HepG2 (cell line): ENCODE results near the gene SLC29A3. TPM values are rescaled to one million over a fixed set of nuclear protein-coding genes. Genes with fewer than 3 reads are reported as not detected.

ENCODE experiments used
- ATAC-seq: fragments of 200-7000 bp; cut with Tn5 transposase; 3 replicates; pipeline ENCODE4 v1.9.1; 2020; ENCODE audit warnings: mild to moderate bottlenecking, moderate library complexity
- BruUV-seq: library from RNA; stranded (reverse); fragments of 400-500 nt; replicated peaks from 2 replicates; lab custom pipeline; 2021; lab: Mats Ljungman, UMichigan
- CTCF ChIA-PET: fragments of 300-600 bp; formaldehyde crosslinking; extraction: SDS; loops from one replicate; lab custom pipeline; 2021; ENCODE audit warnings: low total read pairs, inconsistent platforms, low intra/inter-chr PET ratio; lab: Yijun Ruan, JAX
- POLR2A ChIA-PET: fragments of 350-600 bp; sonication (Branson Sonifier 250); formaldehyde crosslinking; loops from one replicate; lab custom pipeline; 2020; ENCODE audit warnings: antibody characterized with exemption, inconsistent platforms; lab: Yijun Ruan, JAX
- DNase-seq: peaks from one replicate; pipeline ENCODE4 v3.0.0-alpha.2; 2015; ENCODE audit warnings: low spot score
- FAIRE-seq: peaks from 3 replicates; lab custom pipeline; 2011; peaks lifted over from hg19 to GRCh38; lab: Jason Lieb, UNC
- H2AFZ ChIP-seq: one replicate; pipeline ENCODE4 v1.6.1; 2011; ENCODE audit warnings: low read length, inconsistent platforms
- H3K27ac ChIP-seq: fragments of 300-600 bp; 3 replicates; pipeline ENCODE4 v1.8.0; 2011; ENCODE audit warnings: mixed run types, mild to moderate bottlenecking, mixed read lengths, low read length, inconsistent platforms; ENCODE audit not compliant: insufficient read depth; ENCODE audit errors: extremely low read length
- H3K27me3 ChIP-seq, 2 experiments: fragments of 200-600 bp in 1 of 2; 2 replicates in 1 of 2; 3 replicates in 1 of 2; pipeline versions ENCODE4 v1.6.0 to v1.8.0; 2011; ENCODE audit warnings: low read length in 2 of 2, mild to moderate bottlenecking in 2 of 2, moderate library complexity in 2 of 2, inconsistent platforms in 1 of 2; ENCODE audit not compliant: insufficient read depth in 2 of 2, control insufficient read depth in 1 of 2
- H3K36me3 ChIP-seq, 2 experiments: fragments of 200-600 bp in 1 of 2; replicated peaks in 1 of 2; 2 replicates in 1 of 2; 3 replicates in 1 of 2; pipeline versions ENCODE4 v1.5.1 to v1.8.0; 2011; ENCODE audit warnings: low read length in 2 of 2, inconsistent platforms in 1 of 2; ENCODE audit not compliant: insufficient read depth in 2 of 2, control insufficient read depth in 1 of 2
- H3K4me1 ChIP-seq: 2 replicates; pipeline ENCODE4 v1.5.1; 2012; ENCODE audit warnings: low read length, inconsistent platforms; ENCODE audit not compliant: insufficient read depth
- H3K4me2 ChIP-seq: 2 replicates; pipeline ENCODE4 v1.6.0; 2011; ENCODE audit warnings: low read depth, low read length, inconsistent platforms
- H3K4me3 ChIP-seq, 3 experiments: fragments of 200-600 bp in 1 of 3; sonication (generic), shearing (Covaris generic) in 1 of 3; replicated peaks in 1 of 3; 2 replicates each; pipeline ENCODE4 v1.5.1; 2011 to 2016; ENCODE audit warnings: low read length in 3 of 3, inconsistent platforms in 2 of 3, low read depth in 2 of 3, mild to moderate bottlenecking in 2 of 3, control low read depth in 1 of 3, mixed read lengths in 1 of 3; ENCODE audit not compliant: insufficient read depth in 1 of 3
- H3K79me2 ChIP-seq: one replicate; pipeline ENCODE4 v1.6.1; 2011; ENCODE audit warnings: low read length, inconsistent platforms; ENCODE audit not compliant: insufficient read depth
- H3K9ac ChIP-seq: 2 replicates; pipeline ENCODE4 v1.6.0; 2011; ENCODE audit warnings: mild to moderate bottlenecking, low read depth, low read length, inconsistent platforms; ENCODE audit not compliant: insufficient read depth
- H3K9me3 ChIP-seq: 2 replicates; pipeline ENCODE4 v1.5.1; 2012; ENCODE audit warnings: mild to moderate bottlenecking, low read length
- H4K20me1 ChIP-seq: 2 replicates; pipeline ENCODE4 v1.6.0; 2011; ENCODE audit warnings: inconsistent platforms, mild to moderate bottlenecking, low read length, moderate library complexity; ENCODE audit not compliant: insufficient read depth
- CTCF ChIP-seq: sonication (generic); formaldehyde crosslinking; IDR thresholded peaks from 2 replicates; pipeline ENCODE4 v1.5.0; 2020; ENCODE audit warnings: mild to moderate bottlenecking, missing genetic modification reagents, moderate library complexity
- HNF1B ChIP-seq: sonication (generic); formaldehyde crosslinking; IDR thresholded peaks from 2 replicates; pipeline ENCODE4 v1.5.1; 2020; ENCODE audit warnings: mild to moderate bottlenecking, moderate library complexity, missing genetic modification reagents
- MAZ ChIP-seq, 2 experiments: sonication (generic) in 1 of 2; formaldehyde crosslinking in 1 of 2; IDR thresholded peaks; 2 replicates each; pipeline versions ENCODE4 v1.5.0 to v1.6.1; 2012 to 2020; ENCODE audit warnings: low read depth in 2 of 2, mild to moderate bottlenecking in 2 of 2, borderline replicate concordance in 1 of 2, improper control_type of control experiment in 1 of 2, low read length in 1 of 2, missing genetic modification reagents in 1 of 2, moderate library complexity in 1 of 2
- SETDB1 ChIP-seq: sonication (generic); formaldehyde crosslinking; IDR thresholded peaks from 2 replicates; pipeline ENCODE4 v1.5.1; 2020; ENCODE audit warnings: missing genetic modification reagents, mild to moderate bottlenecking, borderline replicate concordance
- SIX1 ChIP-seq: sonication (generic); formaldehyde crosslinking; IDR thresholded peaks from 2 replicates; pipeline ENCODE4 v1.4.0; 2020; ENCODE audit warnings: missing genetic modification reagents, borderline replicate concordance
- STAG1 ChIP-seq: sonication (generic); formaldehyde crosslinking; IDR thresholded peaks from 2 replicates; pipeline ENCODE4 v1.4.0; 2020; ENCODE audit warnings: missing genetic modification reagents
- TBX2 ChIP-seq: sonication (generic); formaldehyde crosslinking; IDR thresholded peaks from 2 replicates; pipeline ENCODE4 v1.5.0; 2020; ENCODE audit warnings: missing genetic modification reagents, mild to moderate bottlenecking, borderline replicate concordance
- TERF1 ChIP-seq: sonication (generic); formaldehyde crosslinking; IDR thresholded peaks from 2 replicates; pipeline ENCODE4 v1.8.0; 2022; ENCODE audit warnings: mild to moderate bottlenecking, missing genetic modification reagents, moderate library complexity
- ZBTB7A ChIP-seq: sonication (generic); formaldehyde crosslinking; IDR thresholded peaks from 2 replicates; pipeline ENCODE4 v1.8.0; 2022; ENCODE audit warnings: mild to moderate bottlenecking, missing genetic modification reagents
- ZNF350 ChIP-seq: sonication (generic); formaldehyde crosslinking; IDR thresholded peaks from 2 replicates; pipeline ENCODE4 v1.4.0; 2020; ENCODE audit warnings: mild to moderate bottlenecking, low read depth, missing genetic modification reagents, borderline replicate concordance
- ZNF691 ChIP-seq: sonication (generic); formaldehyde crosslinking; IDR thresholded peaks from 2 replicates; pipeline ENCODE4 v1.4.0; 2020; ENCODE audit warnings: missing genetic modification reagents, low read depth, mild to moderate bottlenecking, borderline replicate concordance
- ZNF841 ChIP-seq: sonication (generic); formaldehyde crosslinking; IDR thresholded peaks from 2 replicates; pipeline ENCODE4 v1.8.1; 2023; ENCODE audit warnings: missing genetic modification reagents, borderline replicate concordance
- WGBS: methylation state at CpG from one replicate; pipeline ENCODE4 v1.1.6; 2017; ENCODE audit warnings: low lambda C conversion rate; 5-methylcytosine and 5-hydroxymethylcytosine counted together
- in situ Hi-C: cut with HindIII; loops from 2 replicates; pipeline ENCODE4 v1.10.0; 2017; ENCODE audit warnings: low pct_unique_long_range_greater_than_20kb; ENCODE audit not compliant: extremely low pct_ligation_motif_present
- intact Hi-C: fragments of 100-400 bp; cut with micrococcal nuclease; formaldehyde crosslinking; loops from one replicate; pipeline ENCODE4 v1.10.0; 2022; ENCODE audit not compliant: unreplicated experiment
- polyA plus RNA-seq, 8 experiments: library from polyadenylated mRNA; depleted of rRNA in 3 of 8; stranded (reverse) in 7 of 8; unstranded in 1 of 8; fragments of >200 nt; fragmentation: Illumina TruSeq in 4 of 8; extraction: Trizol in 4 of 8; gene quantifications; 2 replicates each; pipeline versions ENCODE4 v1.2.1 to v1.2.3, GENCODE V29; 2011 to 2016; ENCODE audit warnings: low read depth in 4 of 8, missing spikeins in 1 of 8, mixed read lengths in 1 of 8; ENCODE audit not compliant: insufficient read depth in 1 of 8
- total RNA-seq, 5 experiments: library from RNA; depleted of rRNA; stranded (reverse); fragments of >200 nt; fragmentation: Illumina TruSeq; extraction: Trizol; gene quantifications; 2 replicates each; pipeline ENCODE4 v1.2.3, GENCODE V29; 2016; ENCODE audit warnings: low read depth in 1 of 5

SLC29A3 gene
- total and polyA plus RNA-seq, 2 of the 13 experiments (the other 11 are each of a cell fraction or from before 2014, with no cell fraction given): 8.6 to 11.8 TPM

- H3K27ac ChIP-seq: no peak overlapping the region
- no peaks in the 10 kb centered on the region for H3K9me3 ChIP-seq
- ChIA-PET CTCF (interaction anchor here (0.8 to 1.6 kb wide), 4 partner anchors 65 to 225 kb away, joined by 3 to 18 read pairs (median 6); partner anchors contain the start of gene SLC29A3), POLR2A (interaction anchor here (0.8 kb wide), 1 partner anchor 64 kb away, joined by 3 read pairs; no protein-coding TSS in a partner anchor)
- FAIRE-seq (peak; percentile 86), DNase-seq (peak; percentile 44), ATAC-seq (peak; percentile 98)
- 22% methylated on average over 4 of the region's 10 CpGs for WGBS
- H2AFZ ChIP-seq: no peak overlapping the region
- H3K4me3 ChIP-seq: no peak overlapping the region
- no peaks in the 10 kb centered on the region for H3K36me3 ChIP-seq
- no peak overlapping the region for H3K4me2 ChIP-seq
- H3K79me2 ChIP-seq: no peaks in the 10 kb centered on the region
- no TSS peak for BruUV-seq
- no peaks in the 10 kb centered on the region for H4K20me1 ChIP-seq
- H3K4me1 ChIP-seq: peaks cover 16% of the 10 kb centered on the region
- intact Hi-C loops (loop anchor here (1.0 to 5.0 kb wide), 3 partner anchors 67 to 323 kb away; no protein-coding TSS in a partner anchor), in situ Hi-C loops (loop anchor here (10.0 kb wide), 1 partner anchor 181 kb away; no protein-coding TSS in a partner anchor)
- H3K9ac ChIP-seq: no peak overlapping the region
- peaks cover 0 to 3% of the 10 kb centered on the region in 2 experiments; a peak in 3 of 5 replicates for H3K27me3 ChIP-seq
- TF ChIP-seq TERF1 (no peak), STAG1 (CRISPR knock-in tag) (peak; percentile 87), HNF1B (CRISPR knock-in tag) (peak; percentile 44; the same call in 1 of the 2 replicates), ZNF691 (CRISPR knock-in tag) (peak; percentile 33; the same call in 1 of the 2 replicates), ZNF350 (CRISPR knock-in tag) (peak; percentile 29; the same call in 1 of the 2 replicates), TBX2 (peak; percentile 34; the same call in 1 of the 2 replicates), SIX1 (no peak), MAZ (IDR thresholded peaks at IDR 0.05; ENCODE audit: borderline replicate concordance, low read depth, low read length) (no peak), MAZ (CRISPR knock-in tag; IDR thresholded peaks at IDR 0.05; ENCODE audit: low read depth) (peak; percentile 52; the same call in 1 of the 2 replicates), CTCF (CRISPR knock-in tag) (peak; percentile 91), ZBTB7A (CRISPR knock-in tag) (0 out of 2 replicates have a peak, but pooled peaks have one; percentile 21), SETDB1 (CRISPR knock-in tag) (no peak), ZNF841 (CRISPR knock-in tag) (no peak)
These were observed 65.1 kb downstream of the SLC29A3 start for GRCh38 chr10:71383972-71384687.
